Stimulated activated CD4-positive, alpha-beta T cell treated with anti-CD3 and anti-CD28 coated beads, TNF-alpha, amount 100 ng/mL, for 4 hours (primary cell): ENCODE measurements around the gene SERTAD2.

Experiments used
- DNase-seq, 3 experiments: peaks; one replicate each; pipeline ENCODE4 v3.0.0-alpha.2; 2020; ENCODE audit warnings: low read depth in 3 of 3

Gene SERTAD2, protein sequence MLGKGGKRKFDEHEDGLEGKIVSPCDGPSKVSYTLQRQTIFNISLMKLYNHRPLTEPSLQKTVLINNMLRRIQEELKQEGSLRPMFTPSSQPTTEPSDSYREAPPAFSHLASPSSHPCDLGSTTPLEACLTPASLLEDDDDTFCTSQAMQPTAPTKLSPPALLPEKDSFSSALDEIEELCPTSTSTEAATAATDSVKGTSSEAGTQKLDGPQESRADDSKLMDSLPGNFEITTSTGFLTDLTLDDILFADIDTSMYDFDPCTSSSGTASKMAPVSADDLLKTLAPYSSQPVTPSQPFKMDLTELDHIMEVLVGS

DNA sequence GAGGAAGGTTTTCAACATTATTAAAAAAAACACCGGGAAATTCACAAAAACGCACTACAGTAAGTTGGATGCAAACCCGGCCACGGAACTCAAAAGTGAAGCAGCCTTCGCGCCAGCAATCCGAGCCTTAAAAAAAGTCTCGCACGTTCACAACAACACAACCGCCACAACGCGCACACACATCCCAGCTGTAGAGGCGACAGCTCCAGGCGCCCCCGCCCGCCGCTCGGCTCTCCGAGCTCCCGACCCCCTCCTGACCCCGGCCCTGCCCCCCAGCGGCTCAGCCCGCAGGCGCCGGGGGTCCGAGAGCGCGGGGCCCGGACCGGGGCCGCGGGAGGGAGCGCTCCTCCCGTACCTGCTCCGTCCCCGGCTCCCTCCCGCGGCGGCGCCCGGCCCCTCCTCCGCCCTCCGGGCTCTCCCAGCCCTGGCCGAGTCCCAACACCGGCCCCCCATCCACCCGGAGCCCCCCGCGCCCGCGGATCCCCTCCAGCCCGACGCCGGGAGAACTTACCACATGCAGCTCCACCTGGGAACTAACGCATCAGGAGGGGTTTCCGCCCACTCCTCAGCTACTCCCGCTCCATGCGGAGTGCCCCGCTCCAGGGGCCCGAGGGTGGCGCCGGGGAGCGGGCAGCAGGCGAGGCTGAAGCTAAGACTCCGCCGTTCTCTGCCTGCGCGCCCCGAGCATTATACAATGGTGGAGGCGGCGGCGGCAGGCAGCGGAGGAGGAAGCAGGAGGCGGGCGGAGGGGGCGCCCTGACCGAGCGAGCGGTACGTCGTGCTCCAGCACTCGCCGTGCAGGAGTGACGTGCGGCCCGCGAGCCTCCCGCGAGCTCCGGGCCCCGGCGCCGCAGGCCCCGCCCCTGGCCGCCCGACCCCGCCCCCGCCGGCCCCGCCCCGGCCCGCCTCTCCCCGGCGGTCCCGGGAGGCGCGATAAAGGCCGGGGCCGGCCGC, at the start of gene SERTAD2:
SERTAD2 (minus strand) TSS at position 805 of the 954 bp plus-strand sequence. CDS start 17,042 bp downstream, outside the sequence.
- DNase-seq, result peak; percentile 64 to 76 (median 76)

DNA sequence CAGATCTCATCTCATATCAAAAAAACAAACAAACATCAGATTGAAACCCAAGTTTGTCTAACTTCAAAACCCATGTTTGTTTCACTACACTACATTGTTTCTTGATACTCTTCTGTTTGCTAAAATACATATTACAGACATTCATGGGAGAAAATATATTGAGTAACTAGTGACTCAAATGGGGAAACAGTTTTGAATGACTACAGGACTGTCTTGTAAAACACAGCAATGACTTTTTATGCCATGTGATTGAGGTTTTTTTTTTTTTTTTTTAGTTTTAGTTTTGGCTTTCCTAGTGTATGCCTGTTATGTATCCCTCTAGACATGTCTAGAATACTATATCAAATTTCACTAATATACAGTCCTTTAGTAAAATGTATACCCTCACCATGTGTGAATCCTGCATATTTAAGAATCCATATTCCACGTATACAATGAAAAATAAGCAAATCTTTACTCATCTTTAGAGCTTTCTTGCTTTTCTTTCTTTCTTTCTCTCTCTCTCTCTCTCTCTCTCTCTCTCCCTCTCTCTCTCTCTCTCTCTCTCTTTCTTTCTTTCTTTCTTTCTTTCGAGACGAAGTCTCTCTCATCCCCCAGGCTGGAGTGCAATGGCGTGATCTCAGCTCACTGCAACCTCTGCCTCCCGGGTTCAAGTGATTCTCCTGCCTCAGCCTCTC, 46.6 kb upstream of the SERTAD2 start:
- no peak for DNase-seq

DNA sequence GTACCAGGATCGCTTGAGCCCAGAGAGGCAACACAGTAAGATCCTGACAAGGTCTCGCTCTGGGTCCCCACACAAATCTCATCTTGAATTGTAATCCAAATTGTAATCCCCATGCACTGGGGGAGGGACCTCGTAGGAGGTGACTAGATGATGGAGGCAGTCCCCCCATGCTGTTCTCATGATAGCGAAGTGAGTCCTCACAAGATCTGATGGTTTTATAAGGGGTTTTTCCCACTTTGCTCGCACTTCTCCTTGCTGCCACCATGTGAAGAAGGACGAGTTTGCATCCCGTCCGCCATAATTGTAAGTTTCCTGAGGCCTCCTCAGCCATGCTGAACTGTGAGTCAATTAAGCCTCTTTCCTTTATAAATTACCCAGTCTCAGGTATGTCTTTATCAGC, 46.0 kb upstream of the SERTAD2 start:
- DNase-seq, result peak in 1 of 3 experiments; percentile 3

DNA sequence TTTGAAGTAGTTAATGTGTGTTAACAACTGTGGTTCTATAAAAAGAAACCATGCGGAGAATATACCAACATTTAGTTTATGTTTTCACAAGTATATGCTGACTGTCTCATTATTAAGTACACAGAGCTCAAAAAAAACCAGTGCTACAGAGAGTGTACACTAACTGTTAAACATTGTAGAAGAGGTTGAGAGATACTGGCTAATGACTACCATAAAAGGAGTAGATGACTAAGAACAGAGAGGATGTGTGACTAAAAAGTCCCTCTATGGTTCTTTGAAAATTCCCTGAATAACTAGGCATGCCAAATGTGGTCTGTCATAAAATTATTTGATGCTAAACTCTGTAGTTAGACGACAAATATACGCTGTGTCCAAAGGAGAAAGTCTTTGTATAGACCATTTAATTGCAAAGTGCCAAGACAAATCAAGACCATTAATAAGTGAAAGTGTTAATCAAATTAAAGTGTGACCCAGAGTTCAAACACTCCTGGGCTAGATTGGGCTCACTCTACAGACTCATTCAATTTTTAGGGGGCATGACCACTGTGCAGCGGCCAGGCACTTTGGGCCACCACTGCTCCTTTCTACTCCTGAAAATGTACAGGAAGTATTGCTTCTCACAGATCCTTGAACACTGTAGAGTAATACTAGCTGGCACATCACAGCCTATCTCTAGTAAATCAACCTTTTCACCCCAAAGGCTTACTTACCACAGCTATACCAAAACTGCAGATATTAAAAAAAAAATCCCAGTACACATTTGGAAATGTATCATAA, 45.1 kb upstream of the SERTAD2 start:
- no peak for DNase-seq

DNA sequence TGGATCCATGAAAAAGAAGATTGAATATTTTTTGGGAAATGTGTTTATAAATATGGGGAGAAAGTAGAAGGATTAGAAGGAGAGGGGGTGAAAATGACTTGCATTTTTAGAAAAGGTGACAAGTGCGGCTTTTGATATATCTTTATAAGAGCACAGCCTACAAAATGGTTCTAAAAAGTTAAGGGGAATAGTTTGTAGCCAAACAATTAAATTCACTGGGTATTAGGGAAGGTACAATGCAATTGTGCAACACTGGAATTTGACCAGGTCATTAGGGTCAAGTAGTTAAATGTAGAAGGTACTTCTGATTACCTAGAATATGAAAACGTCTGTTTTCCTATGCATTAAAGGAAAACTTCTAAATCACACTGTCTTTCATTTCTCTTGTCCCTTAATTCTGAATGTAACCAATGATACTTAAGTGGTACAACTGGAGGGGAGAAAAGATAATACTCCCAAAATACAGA, 44.5 kb upstream of the SERTAD2 start:
- no peak for DNase-seq

DNA sequence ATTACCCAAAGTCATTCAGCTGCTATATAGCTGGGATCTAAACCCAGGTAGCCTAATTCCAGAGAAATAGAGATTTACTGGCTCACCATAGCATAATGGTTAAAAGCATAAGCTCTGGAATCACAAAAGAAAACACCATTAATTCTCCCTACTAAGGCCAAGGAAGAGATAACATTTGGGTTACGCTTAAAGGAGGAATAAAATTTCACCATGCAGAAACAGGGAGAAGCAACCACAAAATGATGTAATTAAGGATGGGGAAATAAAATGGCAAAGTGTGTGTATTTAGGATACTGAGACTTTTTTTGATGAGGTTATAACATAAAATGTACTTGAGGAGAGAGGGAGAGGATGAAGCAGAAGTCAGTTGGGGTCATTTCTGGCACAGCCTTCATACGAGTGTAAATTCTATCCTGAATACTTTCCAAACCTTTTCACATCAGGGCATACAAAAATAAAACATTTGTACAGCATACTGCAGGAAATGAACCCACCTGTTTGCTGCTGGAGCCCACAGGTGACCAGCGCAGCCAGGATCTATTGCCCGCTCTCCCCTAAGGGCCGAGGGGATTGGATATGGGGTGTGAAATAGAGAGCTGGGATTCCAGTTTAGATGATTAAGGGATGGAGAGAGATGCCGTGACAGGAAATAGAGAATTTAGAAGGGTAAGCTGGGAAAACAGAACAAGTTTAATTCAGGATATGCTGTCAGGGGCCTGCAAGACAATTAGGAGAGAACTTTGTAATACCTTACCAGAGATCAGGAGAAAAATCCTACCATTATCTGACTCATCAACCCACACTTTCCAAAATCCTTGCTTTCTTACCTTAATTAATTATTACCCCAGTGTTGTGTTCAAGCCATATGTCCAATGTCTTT, 43.8 kb upstream of the SERTAD2 start:
- no peak for DNase-seq

DNA sequence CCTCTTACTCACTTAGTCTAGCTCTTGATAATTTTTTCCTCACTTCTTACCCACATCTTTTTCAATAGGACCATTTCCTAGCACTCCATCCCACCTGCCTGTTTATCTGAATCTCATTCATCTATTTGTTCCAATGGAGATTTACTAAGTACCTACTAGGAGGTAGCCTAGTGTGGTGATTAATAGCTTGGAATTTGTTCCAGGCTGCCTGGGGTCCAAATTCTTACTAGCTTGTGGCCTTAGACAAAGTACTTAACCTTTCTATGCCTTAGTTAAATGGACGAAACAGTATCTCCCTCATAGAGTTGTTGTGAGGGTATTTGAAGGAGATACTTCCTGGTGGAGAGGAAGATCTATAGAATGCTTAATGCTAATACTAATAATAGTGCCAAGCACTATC, 42.9 kb upstream of the SERTAD2 start:
- no peak for DNase-seq

DNA sequence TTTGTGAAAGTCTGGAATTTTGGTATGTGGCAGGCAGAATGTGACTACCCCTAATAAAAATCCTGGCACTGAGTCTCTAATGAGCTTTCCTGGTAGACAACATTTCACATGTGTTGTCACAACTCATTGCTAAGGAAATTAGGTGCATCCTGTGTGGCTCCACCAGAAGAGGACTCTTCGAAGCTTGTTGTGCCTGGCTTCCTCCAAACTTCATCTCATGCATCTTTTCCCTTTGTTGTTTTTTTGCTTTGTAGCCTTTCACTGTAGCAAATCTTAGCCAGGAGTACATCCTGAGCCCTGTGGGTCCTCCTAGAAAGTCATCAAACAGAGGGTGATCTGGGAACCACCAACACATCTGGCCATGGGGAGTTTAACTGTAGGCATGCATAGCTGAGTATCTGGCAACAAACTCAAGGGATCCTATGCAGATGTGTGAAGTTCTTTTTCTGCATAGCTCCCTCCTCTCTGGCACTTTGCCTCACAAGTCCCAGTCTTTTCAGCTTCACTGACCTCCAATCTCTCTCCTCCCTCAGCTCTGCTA, 42.1 kb upstream of the SERTAD2 start:
- DNase-seq, result no peak

DNA sequence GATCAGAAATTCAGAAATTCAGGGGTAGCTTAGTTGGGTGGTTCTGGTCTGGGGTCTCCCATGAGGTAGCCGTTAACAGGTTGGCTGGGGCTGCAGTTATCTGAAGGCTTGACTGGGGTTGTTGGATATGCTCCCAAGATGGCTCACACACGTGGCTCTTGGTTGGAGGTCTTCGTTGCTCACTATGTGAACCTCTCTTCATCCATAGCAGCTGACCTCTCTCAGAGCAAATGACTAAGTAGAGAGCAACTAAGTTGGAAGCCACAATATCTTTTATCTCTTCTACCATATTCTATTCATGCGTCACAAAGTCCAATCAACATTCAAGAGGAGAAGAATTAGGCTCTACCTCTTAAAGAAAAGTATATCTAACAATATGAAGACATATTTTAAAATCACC, 38.7 kb upstream of the SERTAD2 start:
- no peak for DNase-seq

DNA sequence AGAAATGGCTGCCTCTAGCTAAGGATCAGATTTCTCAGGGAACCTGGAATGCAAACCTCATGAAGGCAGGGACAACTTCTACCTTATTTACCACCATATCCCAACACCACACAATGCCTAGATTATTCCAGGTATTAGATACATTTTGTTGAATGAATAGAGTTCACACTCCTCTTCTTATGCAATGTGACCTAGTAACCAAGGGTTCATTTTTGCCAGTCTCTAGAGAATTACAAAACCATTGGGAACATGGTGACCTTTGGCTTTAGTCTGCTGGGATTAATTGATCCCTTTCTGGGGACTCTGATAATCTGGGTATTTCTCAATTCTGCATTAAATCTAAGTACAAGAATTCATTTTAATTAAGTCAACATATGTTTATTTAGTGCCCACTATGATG, 35.2 kb upstream of the SERTAD2 start:
- no peak for DNase-seq

DNA sequence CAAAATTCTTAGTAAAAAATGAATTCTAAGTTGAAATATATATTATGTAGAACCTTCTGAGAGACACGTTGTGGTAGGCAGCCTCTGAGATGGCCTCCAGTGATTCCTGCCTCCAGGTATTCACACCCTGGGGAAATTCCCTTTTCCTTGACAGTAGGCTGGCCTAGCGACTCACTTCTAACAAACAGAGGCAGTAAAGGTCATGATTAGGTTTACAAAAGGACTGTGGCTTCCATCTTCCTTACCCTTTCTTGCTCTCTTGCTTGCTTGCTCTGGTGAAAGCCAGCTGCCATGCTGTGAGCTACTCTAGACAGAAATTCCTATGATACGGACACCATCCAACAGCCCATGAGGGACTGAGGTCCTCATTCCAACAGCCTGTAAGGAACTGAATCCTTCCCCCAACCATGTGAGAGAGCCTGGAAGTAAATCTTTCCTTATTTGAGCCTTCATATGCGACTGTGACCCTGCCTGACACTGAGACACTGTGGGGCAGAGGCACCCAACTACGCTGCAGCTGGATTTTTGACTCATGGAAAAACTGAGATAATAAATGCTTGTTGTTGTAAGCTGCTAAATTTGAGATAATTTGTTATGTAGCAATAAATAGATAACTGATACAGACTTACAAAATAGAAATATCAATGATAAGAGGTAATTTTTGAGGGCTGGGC, 32.7 kb upstream of the SERTAD2 start:
- DNase-seq, result no peak

DNA sequence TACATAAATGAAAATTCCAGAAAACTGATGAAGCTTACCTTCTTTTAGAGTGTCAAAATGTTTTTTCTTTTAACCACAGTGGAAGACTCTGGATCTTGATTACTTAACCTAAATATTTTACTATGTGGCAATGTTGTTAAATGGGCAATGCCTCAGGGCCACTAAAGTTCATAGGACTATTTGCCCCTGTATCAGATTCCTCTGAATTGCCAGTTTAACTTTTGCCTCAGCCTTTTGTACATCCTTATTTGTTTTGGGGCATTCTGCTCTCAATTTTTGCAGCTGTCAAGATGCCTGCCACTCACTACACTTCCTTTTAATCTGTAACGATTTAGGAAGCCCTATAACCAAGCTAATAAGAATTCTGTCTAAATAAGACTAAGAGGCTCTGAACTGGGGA, 31.7 kb upstream of the SERTAD2 start:
- DNase-seq, result no peak

DNA sequence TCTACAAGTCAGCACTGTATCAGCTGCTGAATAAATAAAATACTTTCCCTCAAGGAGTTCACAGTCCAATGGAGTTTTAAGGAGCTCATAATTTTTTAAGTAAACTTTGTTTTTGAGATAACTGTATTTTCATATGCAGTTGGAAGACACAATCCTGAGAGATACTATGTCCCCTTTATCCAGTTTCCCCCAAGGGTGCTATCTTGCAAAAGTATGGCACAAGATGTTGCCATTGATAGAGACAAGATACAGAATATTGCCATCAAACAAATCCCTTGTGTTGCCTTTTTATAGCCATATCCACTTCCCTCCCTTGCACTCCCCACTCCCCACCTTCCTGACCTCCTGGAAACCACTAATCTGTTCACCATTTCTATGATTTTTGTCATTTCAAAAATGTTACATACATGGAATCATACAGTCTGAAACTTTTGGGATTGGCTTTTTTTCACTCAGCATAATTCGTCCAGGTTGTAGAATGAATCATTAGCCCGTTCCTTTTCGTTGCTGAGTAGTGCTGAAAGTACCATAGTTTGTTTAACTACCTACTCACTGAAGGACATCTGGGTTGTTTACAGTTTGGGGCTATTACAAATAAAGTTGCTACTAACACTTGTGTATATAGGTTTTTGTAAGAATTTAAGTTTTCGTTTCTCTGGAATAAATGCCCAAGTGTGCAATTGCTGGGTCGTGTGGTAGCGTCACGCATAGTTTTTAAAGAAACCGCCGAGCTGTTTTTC, 30.2 kb upstream of the SERTAD2 start:
- DNase-seq, result no peak

DNA sequence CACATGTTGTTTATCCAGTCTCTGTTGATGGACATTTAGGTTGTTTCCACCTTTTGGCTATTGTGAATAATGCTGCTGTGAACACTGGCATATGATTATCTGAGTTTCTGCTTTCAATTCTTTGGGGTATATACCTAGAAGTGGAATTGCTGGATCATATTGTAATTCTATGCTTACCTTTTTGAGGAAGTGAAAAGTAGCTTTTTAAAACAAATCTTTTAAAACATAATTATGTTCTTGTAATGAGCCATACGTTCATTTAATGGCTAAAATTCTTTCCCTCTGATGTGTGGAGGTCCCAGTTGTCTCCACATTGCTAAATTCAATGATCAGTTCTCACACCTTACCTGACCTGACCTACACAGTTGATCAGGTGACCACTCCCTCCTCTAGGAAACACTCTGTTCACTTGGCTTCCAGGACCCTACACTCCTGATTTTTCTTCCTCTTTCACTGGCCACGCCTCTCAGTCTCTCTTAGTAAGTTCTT, 27.8 kb upstream of the SERTAD2 start:
- no peak for DNase-seq

DNA sequence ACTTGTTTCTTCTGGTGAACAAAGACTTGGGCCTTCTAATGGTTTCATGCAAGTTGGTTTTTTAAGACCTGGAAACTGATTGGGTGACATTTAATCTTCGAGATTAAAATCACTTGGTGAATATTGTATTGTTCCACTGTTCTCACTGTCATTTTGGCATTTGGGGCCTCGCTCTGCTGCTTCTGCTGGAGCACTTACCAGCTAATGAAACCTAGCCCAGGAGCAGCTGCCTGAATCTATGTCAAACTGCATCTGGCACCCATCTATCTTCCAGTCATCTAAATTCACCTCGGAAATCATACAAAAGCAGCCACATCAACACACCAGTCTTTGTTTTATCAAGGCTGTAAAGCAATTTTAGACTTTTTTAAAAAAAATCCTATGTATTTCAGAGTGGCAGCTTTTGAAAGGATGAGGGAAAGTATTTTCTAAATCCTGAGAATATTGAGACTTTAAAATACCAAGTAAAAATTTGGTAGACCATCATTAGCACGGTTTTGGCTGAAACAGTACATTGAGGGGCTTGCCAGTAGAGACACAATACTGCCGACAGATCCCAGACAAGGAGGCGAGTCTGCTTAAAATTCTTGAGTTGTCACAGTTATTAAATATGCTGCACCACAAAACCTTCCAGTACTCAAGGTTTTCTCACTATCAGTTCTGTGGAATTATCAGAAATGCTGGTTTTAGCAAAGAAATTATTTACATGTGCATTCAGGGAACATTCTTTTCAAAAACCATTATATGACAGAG, 26.1 kb upstream of the SERTAD2 start:
- no peak for DNase-seq

DNA sequence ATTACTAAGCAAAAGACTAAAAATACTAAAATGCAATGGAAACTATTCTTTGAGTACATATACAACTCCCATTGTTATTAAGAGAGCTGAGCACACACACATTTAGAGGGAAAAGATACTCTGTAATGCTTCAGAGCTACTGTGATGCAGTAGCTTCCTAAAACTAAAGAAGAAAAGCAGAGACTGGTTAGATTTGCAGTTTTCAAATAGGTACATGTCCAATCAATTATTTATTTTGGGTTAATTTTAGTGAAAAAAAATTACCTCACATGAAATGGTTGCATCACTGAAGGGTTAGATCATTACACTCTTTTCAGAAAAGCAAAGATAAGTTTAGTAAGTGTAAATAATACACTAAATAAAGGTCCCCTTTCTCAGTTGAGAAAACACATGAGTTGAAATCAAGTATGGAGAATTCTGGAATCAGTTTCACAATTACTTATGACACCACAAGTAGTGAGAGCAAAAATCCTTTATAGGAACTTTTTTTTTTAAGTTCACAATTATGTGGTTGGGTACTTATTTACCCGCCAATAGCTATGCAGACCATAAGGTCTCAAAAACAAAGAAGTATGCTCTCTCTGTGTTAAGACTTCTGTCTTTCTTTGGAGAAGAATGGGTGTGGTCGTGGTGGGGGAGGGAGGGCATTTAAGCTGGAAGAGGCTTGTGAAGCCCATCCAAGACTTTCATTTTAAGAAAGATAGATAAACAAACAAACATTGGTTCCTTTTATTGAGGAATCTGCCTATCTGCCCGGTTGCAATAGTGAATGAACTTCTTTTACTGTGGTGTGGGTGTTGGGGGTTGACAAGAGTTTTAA, 25.3 kb upstream of the SERTAD2 start:
- DNase-seq, result no peak

DNA sequence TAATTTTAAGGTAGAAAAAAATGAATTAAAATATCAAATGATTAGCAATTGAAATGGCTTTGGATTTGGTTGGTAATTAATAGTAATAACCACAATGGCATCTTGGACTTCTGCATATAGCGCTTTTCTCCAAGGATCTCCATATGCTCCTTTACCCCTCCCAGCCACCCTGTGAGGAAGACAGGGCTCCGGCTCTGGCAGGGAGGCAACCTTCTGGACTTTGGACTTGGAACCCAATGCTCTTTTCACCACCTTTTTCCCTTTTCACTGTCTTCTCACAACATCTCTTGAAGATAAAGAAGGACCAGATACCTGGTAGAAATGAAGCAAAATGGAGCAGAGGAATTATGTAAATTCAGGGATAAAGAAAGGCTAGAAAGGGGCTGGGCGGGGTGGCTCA, 23.8 kb upstream of the SERTAD2 start:
- DNase-seq, result no peak
